BLaER1 treated with 17β-estradiol and CSF1 and Interleukin-3, amounts not matched to agents 10 nM and 100 nM (cell line): Measurements from ENCODE around the gene FOXA2.

Experiments used
- H3K27ac ChIP-seq, 11 experiments: shearing (Covaris generic); formaldehyde crosslinking; 2 replicates each; pipeline ENCODE4 v1.8.1; 2022
- H3K27me3 ChIP-seq, 11 experiments: shearing (Covaris generic); formaldehyde crosslinking; 2 replicates each; pipeline ENCODE4 v1.8.1; 2022
- H3K36me3 ChIP-seq, 11 experiments: shearing (Covaris generic); formaldehyde crosslinking; 2 replicates each; pipeline ENCODE4 v1.8.1; 2022
- H3K4me1 ChIP-seq, 10 experiments: shearing (Covaris generic); formaldehyde crosslinking; 2 replicates each; pipeline ENCODE4 v1.8.1; 2022
- H3K4me2 ChIP-seq, 11 experiments: shearing (Covaris generic); formaldehyde crosslinking; 2 replicates each; pipeline ENCODE4 v1.8.1; 2022
- H3K4me3 ChIP-seq, 10 experiments: shearing (Covaris generic); formaldehyde crosslinking; 2 replicates each; pipeline ENCODE4 v1.8.1; 2022
- H3K9ac ChIP-seq, 11 experiments: shearing (Covaris generic); formaldehyde crosslinking; 2 replicates each; pipeline ENCODE4 v1.8.1; 2022
- H3K9me3 ChIP-seq, 11 experiments: shearing (Covaris generic); formaldehyde crosslinking; replicated peaks in 1 of 11; 2 replicates each; pipeline ENCODE4 v1.8.1; 2022
- H4K20me1 ChIP-seq, 11 experiments: shearing (Covaris generic); formaldehyde crosslinking; 2 replicates each; pipeline ENCODE4 v1.8.1; 2022
- Cebpa-rat ChIP-seq, 11 experiments: shearing (Covaris generic); IDR thresholded peaks; 2 replicates each; pipeline ENCODE4 v1.8.1; 2022

The FOXA2 gene

GRCh38 chr20:22584522-22584921 lies at the start of gene FOXA2:
TSS of gene FOXA2 (minus strand) at chr20:22584572. CDS start at chr20:22584278, 294 bp downstream.
- peak within 1 kb of the TSS; percentile 34 to 65 (median 50); a peak in 19 of 20 replicates for H3K4me3 ChIP-seq
- H4K20me1 ChIP-seq = peaks cover 0 to 5% (median 0%) of the 10 kb centered on the region in 11 experiments; a peak in 2 of 22 replicates
- no peak within 1 kb of the TSS for H3K27ac ChIP-seq
- H3K4me1 ChIP-seq = peaks cover 0 to 9% (median 6%) of the 10 kb centered on the region in 10 experiments; a peak in 8 of 20 replicates
- peaks cover 0 to 13% (median 0%) of the 10 kb centered on the region in 11 experiments; a peak in 4 of 22 replicates for H3K36me3 ChIP-seq
- peaks cover 47 to 66% (median 61%) of the 10 kb centered on the region in 11 experiments for H3K9me3 ChIP-seq
- peak within 1 kb of the TSS in 4 of 11 experiments; percentile 19 to 53 (median 47); a peak in 3 of 22 replicates for H3K9ac ChIP-seq
- peaks cover 76 to 83% (median 82%) of the 10 kb centered on the region in 11 experiments for H3K27me3 ChIP-seq
- TF ChIP-seq Cebpa-rat (IDR thresholded peaks at IDR 0.05) = no peak
- H3K4me2 ChIP-seq = peak within 1 kb of the TSS; percentile 54 to 98 (median 81)

GRCh38 chr20:22630701-22631100 lies 46.3 kb upstream of the FOXA2 start:
- H3K27me3 ChIP-seq = no peaks in the 10 kb centered on the region

GRCh38 chr20:22629927-22630326 lies 45.6 kb upstream of the FOXA2 start:
- H4K20me1 ChIP-seq = no peaks in the 10 kb centered on the region
- no peak overlapping the region for H3K9ac ChIP-seq
- no peak overlapping the region for H3K27ac ChIP-seq
- no peaks in the 10 kb centered on the region for H3K27me3 ChIP-seq
- TF ChIP-seq Cebpa-rat (IDR thresholded peaks at IDR 0.05) = no peak
- no peaks in the 10 kb centered on the region for H3K4me1 ChIP-seq
- H3K9me3 ChIP-seq = no peaks in the 10 kb centered on the region
- H3K36me3 ChIP-seq = no peaks in the 10 kb centered on the region
- no peak overlapping the region for H3K4me3 ChIP-seq
- H3K4me2 ChIP-seq = no peak overlapping the region

More at GRCh38 chr20:22630701-22631100, 46.3 kb upstream of the FOXA2 start:
- no peak overlapping the region for H3K4me3 ChIP-seq
- no peaks in the 10 kb centered on the region for H3K4me1 ChIP-seq
- no peak overlapping the region for H3K9ac ChIP-seq
- no peaks in the 10 kb centered on the region for H3K9me3 ChIP-seq
- H3K36me3 ChIP-seq = no peaks in the 10 kb centered on the region
- no peak overlapping the region for H3K4me2 ChIP-seq
- no peak for TF ChIP-seq Cebpa-rat (IDR thresholded peaks at IDR 0.05)
- no peaks in the 10 kb centered on the region for H4K20me1 ChIP-seq
- no peak overlapping the region for H3K27ac ChIP-seq

GRCh38 chr20:22629447-22629846 lies 45.1 kb upstream of the FOXA2 start:
- Histone ChIP-seq H4K20me1 (no peaks in the 10 kb centered on the region), H3K36me3 (no peaks in the 10 kb centered on the region), H3K4me3 (no peak overlapping the region), H3K9me3 (no peaks in the 10 kb centered on the region), H3K9ac (no peak overlapping the region), H3K4me1 (no peaks in the 10 kb centered on the region), H3K27me3 (no peaks in the 10 kb centered on the region), H3K27ac (no peak overlapping the region), H3K4me2 (no peak overlapping the region)
- TF ChIP-seq Cebpa-rat (IDR thresholded peaks at IDR 0.05) = no peak

GRCh38 chr20:22626496-22626895 lies 42.1 kb upstream of the FOXA2 start:
- Histone ChIP-seq H3K4me2 (no peak overlapping the region), H3K36me3 (no peaks in the 10 kb centered on the region), H3K9ac (no peak overlapping the region), H3K27ac (no peak overlapping the region), H3K9me3 (no peaks in the 10 kb centered on the region), H3K4me3 (no peak overlapping the region), H3K4me1 (peaks cover 0 to 7% (median 6%) of the 10 kb centered on the region in 10 experiments; a peak in 13 of 20 replicates), H4K20me1 (no peaks in the 10 kb centered on the region), H3K27me3 (no peaks in the 10 kb centered on the region)
- no peak for TF ChIP-seq Cebpa-rat (IDR thresholded peaks at IDR 0.05)

GRCh38 chr20:22623211-22623610 lies 38.8 kb upstream of the FOXA2 start:
- no peaks in the 10 kb centered on the region for H3K27me3 ChIP-seq
- H3K4me1 ChIP-seq = peaks cover 0 to 11% (median 6%) of the 10 kb centered on the region in 10 experiments; a peak in 13 of 20 replicates
- no peak for TF ChIP-seq Cebpa-rat (IDR thresholded peaks at IDR 0.05)
- no peaks in the 10 kb centered on the region for H4K20me1 ChIP-seq
- H3K9ac ChIP-seq = no peak overlapping the region
- no peak overlapping the region for H3K27ac ChIP-seq
- H3K4me3 ChIP-seq = no peak overlapping the region
- H3K9me3 ChIP-seq = no peaks in the 10 kb centered on the region
- H3K4me2 ChIP-seq = peak overlapping the region in 10 of 11 experiments; percentile 4 to 45 (median 27); a peak in 11 of 22 replicates
- no peaks in the 10 kb centered on the region for H3K36me3 ChIP-seq

GRCh38 chr20:22620342-22620741 lies 36.0 kb upstream of the FOXA2 start:
- Histone ChIP-seq H3K4me1 (peaks cover 0 to 11% (median 6%) of the 10 kb centered on the region in 10 experiments; a peak in 13 of 20 replicates), H3K36me3 (no peaks in the 10 kb centered on the region), H3K27ac (no peak overlapping the region), H3K4me2 (no peak overlapping the region), H3K9ac (no peak overlapping the region), H3K27me3 (no peaks in the 10 kb centered on the region), H3K9me3 (no peaks in the 10 kb centered on the region), H3K4me3 (no peak overlapping the region), H4K20me1 (no peaks in the 10 kb centered on the region)
- no peak for TF ChIP-seq Cebpa-rat (IDR thresholded peaks at IDR 0.05)

- no peak overlapping the region for H3K9ac ChIP-seq
- no peaks in the 10 kb centered on the region for H4K20me1 ChIP-seq
- H3K36me3 ChIP-seq = no peaks in the 10 kb centered on the region
- TF ChIP-seq Cebpa-rat (IDR thresholded peaks at IDR 0.05) = no peak
- no peak overlapping the region for H3K27ac ChIP-seq
- peaks cover 0 to 11% (median 6%) of the 10 kb centered on the region in 10 experiments; a peak in 13 of 20 replicates for H3K4me1 ChIP-seq
- no peak overlapping the region for H3K4me3 ChIP-seq
- no peaks in the 10 kb centered on the region for H3K9me3 ChIP-seq
- H3K27me3 ChIP-seq = no peaks in the 10 kb centered on the region
- no peak overlapping the region for H3K4me2 ChIP-seq
Observed at GRCh38 chr20:22619806-22620205, 35.4 kb upstream of the FOXA2 start.

GRCh38 chr20:22619272-22619671 lies 34.9 kb upstream of the FOXA2 start:
- Histone ChIP-seq H3K4me1 (peaks cover 0 to 11% (median 6%) of the 10 kb centered on the region in 10 experiments; a peak in 13 of 20 replicates), H3K9ac (no peak overlapping the region), H3K36me3 (no peaks in the 10 kb centered on the region), H4K20me1 (no peaks in the 10 kb centered on the region), H3K9me3 (no peaks in the 10 kb centered on the region), H3K27me3 (no peaks in the 10 kb centered on the region), H3K4me2 (no peak overlapping the region), H3K4me3 (no peak overlapping the region), H3K27ac (no peak overlapping the region)
- no peak for TF ChIP-seq Cebpa-rat (IDR thresholded peaks at IDR 0.05)

GRCh38 chr20:22617160-22617559 lies 32.8 kb upstream of the FOXA2 start:
- Histone ChIP-seq H3K9me3 (no peaks in the 10 kb centered on the region), H3K4me1 (peaks cover 0 to 4% (median 0%) of the 10 kb centered on the region in 10 experiments; a peak in 1 of 20 replicates), H4K20me1 (no peaks in the 10 kb centered on the region), H3K27ac (no peak overlapping the region), H3K27me3 (no peaks in the 10 kb centered on the region), H3K4me3 (no peak overlapping the region), H3K36me3 (no peaks in the 10 kb centered on the region), H3K9ac (no peak overlapping the region), H3K4me2 (no peak overlapping the region)
- TF ChIP-seq Cebpa-rat (IDR thresholded peaks at IDR 0.05) = no peak
